EL (cell line): ENCODE data around the gene C11orf86.
"Not testable (repeated sequence)": the region's sequence is repeated elsewhere in the genome, so short reads cannot be mapped to it uniquely, and the experiment has no call there.

Source experiments
- DNase-seq: peaks from one replicate; pipeline ENCODE4 v3.0.0-alpha.2; 2016

Gene C11orf86

GRCh38 chr11:66992041-66992440, 16.9 kb downstream of the C11orf86 start:
- DNase-seq, result no peak

- peak; percentile 55 for DNase-seq
Observed at GRCh38 chr11:66996609-66997273, 21.6 kb downstream of the C11orf86 start.

DNA sequence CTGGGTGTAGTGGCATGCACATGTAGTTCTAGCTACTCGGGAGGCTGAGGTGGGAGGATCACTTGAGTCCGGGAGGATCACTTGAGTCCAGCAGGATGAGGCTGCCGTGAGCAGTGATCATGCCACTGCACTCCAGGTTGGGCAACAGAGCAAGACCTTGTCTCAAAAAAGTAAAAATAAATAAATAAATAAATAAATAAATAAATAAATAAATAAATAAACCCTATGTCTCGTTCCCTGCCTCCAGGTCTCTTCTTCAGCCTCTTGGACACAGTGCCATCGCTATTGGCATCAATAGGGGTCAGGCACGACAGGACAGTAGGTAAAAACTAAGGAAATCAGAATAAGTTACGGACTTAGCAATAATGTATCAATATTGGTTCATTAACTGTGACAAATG, 24.5 kb downstream of the C11orf86 start:
- DNase-seq, result no peak

GRCh38 chr11:67001332-67001731, 26.2 kb downstream of the C11orf86 start:
- no peak for DNase-seq

DNA sequence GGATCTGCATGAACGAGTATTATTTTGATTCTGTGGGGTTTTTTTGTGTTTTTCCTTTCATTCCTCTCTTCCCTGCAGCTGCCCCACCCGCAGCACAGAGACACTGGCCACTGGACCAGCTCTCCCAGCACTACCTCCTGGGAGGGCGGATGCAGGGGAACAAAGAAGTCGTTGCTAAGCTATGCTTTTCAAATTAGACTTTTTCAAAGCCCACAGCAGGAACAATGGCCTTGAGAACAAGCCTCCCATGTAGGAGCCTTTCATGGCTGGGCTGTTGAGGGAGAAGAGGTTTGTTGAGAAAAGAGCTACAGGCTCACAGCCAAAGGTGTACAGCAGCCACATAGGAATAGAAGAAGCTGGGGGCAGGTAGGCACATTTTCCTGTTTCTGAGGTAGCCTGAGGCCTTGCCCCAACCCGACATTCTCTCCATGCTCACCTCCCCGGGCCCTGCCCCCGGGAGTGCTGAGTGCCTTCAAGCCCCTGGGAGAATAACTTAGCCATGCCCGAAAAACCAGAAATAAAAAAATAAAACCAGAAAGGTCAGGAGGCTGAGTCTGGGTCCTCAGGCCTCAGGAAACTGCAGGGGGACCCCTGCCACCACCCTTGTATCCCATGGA, 27.3 kb downstream of the C11orf86 start:
- no peak for DNase-seq

- DNase-seq, result no peak
Observed at GRCh38 chr11:67002921-67003411, 27.9 kb downstream of the C11orf86 start.

DNA sequence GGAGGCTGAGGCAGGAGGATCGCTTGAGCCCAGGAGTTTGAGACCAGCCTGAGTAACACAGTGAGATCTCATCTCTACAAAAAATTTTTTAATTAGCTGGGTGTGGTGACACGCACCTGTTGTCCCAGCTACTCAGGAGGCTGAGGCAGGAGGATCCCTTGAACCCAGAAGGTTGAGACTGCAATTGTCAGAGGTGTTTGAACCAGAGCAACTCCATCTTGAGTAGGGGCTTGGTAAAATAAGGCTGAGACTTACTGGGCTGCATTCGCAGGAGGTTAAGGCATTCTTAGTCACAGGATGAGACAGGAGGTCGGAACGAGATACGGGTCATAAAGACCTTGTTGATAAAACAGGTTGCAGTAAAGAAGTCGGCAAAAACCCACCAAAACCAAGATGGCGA, 30.1 kb downstream of the C11orf86 start:
- not testable (repeated sequence) for DNase-seq

DNA sequence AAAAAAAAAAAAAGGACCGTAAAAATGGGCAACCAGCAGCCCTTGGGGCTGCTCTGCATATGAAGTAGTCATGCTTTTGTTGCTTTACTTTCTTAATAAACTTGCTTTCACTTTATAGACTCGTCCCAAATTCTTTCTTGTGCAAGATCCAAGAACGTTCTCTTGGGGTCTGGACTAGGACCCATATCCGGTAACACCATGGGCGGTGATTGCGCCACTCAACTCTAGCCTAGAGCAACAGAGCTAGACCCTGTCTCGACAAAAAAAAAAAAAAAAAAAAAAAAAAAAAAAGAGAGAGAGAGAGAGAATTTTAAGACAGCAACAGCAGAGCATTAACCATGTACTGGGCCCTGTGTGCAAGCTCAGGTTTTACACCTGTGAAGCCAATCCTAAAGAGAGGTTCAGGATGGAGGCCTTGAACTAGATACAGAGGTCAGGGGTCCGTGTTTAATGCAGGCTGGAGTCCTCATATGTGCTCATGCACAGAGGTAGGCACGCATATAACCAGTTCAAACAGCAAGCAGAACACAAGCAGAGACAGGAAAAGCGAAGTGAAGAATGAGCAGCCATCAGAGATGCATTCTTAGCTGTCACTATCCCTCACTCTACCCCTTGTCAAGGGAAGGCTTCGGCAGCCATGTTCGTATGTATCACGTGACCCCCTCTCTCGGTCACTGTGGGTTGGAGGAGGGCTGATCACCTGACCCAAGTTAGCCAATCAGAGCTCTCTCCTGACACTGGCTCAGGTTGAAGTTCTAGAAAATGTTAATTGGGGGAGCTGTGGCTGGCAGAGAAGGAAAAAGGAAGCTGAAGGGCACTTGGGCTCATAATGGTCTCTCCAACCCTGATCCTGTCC, 31.2 kb downstream of the C11orf86 start:
- DNase-seq, result peak; percentile 41

GRCh38 chr11:67007126-67007525, 32.0 kb downstream of the C11orf86 start:
- no peak for DNase-seq

GRCh38 chr11:67010296-67010905, 35.3 kb downstream of the C11orf86 start:
- no peak for DNase-seq

GRCh38 chr11:67013511-67014045, 38.5 kb downstream of the C11orf86 start:
- DNase-seq, result no peak

GRCh38 chr11:67014343-67014742, 39.2 kb downstream of the C11orf86 start:
- DNase-seq, result no peak

GRCh38 chr11:67015048-67015447, 39.9 kb downstream of the C11orf86 start:
- no peak for DNase-seq

DNA sequence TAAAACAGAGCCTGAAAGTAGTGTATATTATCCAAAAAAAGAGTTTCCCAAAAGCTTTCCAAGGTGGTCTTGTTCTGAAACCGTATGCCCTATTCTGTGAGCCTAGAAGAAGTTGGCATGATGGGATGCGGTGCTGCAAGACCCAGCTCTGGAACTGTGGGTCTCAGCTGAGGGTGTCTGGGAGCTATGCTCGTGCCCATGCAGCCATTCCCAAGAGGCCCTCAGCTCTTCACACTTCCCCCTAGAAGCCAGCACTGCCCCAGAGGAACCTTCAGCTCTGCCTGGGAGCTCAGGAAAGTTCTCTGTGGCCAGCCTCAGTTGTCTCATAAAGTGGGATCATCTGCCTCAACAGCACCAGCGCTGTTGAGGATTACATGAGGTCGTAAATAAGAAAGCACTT, 41.4 kb downstream of the C11orf86 start:
- DNase-seq, result no peak

DNA sequence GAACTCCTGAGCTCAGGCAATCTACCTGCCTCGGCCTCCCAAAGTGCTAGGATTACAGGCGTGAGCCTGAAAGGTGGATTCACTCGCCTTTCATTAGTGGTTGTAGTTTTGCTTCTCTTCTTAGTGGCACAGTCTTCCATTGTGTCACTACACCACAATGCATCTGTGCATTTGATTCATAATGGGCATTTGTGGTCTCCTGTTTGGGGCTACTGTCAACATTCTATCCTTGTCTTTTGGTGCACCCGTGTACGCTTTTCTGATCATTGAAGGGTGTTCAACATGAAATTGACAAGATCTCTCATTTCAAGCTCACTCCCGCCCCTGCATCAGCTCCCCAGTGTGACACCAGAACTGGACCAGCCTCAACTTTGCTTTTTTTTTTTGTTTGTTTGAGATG, 45.8 kb downstream of the C11orf86 start:
- no peak for DNase-seq

DNA sequence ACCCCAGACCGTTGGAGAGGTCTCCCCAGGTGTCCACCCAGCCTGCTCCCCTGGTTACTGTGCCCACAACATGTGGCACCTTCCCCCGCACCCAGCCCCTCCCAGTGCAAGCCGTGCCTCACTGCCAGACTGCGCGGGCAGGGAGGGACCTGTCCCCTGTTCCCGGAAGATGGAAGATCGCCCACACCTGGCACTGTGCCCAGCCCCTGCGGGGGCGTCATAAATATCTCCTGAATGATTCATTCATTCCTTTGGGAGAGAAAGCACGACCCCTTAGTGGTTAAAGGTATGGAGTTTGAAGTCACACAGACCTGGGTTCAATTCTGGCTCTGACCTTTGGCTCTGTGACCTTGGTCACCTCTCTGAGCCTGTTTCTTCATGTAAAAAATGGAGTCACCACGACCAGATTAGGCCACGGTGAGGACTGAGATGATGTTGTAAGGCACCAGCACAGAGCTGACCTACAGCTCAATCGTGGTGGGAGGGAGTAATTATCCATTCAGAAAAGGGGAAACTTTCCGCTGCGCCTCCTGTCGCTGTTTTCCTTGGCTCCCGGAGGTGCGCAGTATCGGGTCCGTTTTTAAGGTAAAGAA, 47.3 kb downstream of the C11orf86 start:
- DNase-seq, result peak; percentile 74

DNA sequence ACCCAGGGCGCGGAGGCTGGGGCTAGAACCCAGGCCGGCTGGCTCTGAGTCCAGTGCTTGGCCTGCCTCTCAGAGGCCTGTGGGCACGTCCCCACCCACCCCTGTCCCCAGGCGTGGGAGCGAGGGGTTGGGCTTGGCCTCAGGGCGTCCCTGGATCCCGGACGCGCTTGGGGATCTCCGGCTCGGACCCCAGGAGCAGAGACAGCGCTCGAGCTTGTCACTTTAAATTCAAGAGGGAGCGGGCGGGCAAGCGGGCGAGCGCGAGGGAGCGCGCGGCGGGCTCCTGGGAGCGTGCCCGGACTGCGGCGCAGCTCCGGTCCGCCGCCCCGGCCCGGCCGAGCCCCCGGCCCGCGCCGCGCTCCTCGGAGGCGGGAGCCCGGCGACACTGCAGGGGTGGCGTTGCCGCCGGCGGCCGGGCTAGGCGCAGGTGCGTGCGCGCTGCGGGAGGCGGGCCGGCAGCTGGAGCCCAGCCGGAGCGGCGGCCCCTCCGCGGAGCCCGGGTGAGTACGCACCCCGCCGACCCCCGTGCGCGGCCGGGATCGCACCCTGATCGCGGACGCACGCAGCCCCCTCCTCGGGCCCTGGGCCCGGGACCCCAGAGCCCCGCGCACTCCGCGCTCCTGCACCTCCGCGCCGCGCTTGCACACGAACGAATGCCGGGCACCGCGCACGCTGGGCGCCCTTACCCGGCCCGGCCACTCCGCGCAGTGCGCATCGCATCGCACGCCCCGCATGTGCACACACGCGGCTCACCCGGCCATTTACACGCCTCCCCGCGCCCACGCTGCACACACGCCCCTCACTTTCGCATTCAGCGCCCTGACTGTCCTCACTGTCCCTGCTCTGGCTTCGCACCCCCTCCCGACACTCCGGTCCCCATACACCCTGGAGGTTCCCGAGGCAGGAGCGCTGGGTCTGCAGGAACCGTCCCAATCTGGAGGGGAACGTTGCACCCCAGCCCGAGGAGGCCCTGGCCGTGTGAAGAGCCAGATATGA, 48.2 kb downstream of the C11orf86 start, which contains the start of gene SYT12:
Gene SYT12, plus strand, starts transcription at position 174 of the 996 bp plus-strand sequence. CDS start 7,011 bp downstream, outside the sequence.
- peak; percentile 23 for DNase-seq

DNA sequence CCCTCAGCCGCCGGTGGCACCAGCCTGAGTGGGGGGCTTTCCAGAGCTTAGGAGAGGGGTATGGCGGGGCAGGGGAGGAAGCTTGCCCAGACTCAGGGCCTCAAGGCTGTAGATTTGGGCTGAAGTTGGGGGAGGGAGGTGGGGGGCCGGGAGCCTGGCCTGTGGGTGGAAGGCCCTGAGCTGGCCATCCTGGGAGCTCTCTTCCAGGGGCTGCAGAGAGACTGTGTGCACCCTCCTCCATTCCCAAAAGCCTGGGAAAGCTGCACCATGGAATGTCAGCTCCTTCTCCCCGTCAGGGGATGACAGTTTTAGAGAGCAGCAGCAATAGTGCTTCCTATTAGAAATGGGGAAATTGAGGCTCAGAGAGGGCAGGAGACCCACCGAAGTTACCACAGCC, 48.9 kb downstream of the C11orf86 start:
- no peak for DNase-seq

GRCh38 chr11:67024410-67024809, 49.3 kb downstream of the C11orf86 start:
- DNase-seq, result no peak

DNA sequence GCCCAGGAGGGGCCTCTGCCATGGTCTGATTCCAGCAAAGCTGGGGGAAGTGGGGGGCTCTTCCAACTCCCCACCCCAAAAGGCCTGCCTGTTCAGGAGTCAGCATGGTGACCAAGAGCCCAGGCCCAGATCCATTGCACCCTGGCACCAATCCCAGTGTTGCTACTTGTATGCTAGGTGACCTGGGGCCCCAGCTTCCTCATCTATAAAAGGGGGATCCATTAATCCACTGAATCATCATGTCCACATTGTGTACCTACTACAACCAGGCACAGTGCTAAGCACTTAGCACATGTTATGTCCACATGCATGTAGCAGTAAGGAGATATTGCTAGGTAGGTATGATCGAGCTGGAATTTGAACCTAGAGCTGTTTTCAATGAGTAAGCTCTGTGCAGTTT, 49.9 kb downstream of the C11orf86 start:
- no peak for DNase-seq

DNA sequence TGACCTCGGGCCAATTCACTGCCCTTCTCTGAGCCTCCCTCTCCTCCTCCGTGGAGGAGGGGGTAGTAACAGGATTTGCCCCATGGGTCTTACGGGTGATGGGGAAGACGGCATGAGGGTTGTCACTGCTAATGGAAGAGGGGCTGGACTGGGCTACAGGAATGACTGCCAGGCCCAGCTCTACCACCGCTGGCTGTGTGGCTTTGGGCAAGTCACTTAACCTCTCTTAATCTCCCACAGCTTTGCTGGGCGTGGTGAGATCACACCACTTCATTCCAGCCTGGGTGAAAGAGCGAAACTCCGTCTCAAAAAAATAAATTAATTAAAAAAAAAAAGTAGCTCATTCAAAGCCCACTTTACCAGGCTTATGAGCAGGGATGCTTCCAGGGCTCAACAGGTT, 50.6 kb downstream of the C11orf86 start:
- no peak for DNase-seq
